ENCODE measurements around the gene SULF2. TPM values are rescaled to one million over a fixed set of nuclear protein-coding genes. Genes with fewer than 3 reads are reported as not detected.

Gene SULF2
- total and polyA plus RNA-seq, 9 of the 15 experiments (the other 6 are each of a cell fraction or from before 2014, with no cell fraction given), result 0.33 TPM; not detected in 8

DNA sequence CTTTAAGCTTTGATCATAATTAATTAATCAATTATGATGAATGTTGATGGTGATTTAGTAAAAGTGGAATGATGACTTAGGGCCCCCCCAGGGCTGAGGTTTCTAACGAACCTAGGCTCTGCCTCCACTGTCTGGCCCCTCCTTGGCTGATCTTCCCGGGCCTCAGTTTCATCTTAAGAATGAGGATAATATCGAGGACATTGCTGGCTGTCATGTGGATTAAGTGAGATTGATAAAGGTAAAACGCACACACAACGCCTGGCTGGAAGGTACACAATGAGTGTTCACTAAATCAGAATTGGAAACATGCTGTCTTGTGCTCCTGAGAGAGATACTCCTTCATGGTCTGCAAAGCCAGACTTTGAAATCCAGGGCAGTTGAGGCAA lies 5.3 kb upstream of the SULF2 start:
- ATAC-seq, result no peak
- in situ Hi-C loops (cut with MboI), result no loop called here

More for the DNA sequence above, 5.3 kb upstream of the SULF2 start:
- 2% methylated on average over 5 of the region's 5 CpGs for WGBS (ENCODE audit: insufficient coverage, low coverage, missing lambda C conversion rate)
- ChIA-PET POLR2A (no interaction called here), CTCF (ENCODE audit: low intra/inter-chr PET ratio) (no interaction called here)
- Histone ChIP-seq H3K4me1 (replicated peaks in 1 of 2; ENCODE audit: control insufficient read depth in 2 of 2, insufficient read depth in 2 of 2, low read length in 2 of 2) (peaks cover 0 to 7% of the 10 kb centered on the region in 2 experiments; a peak in 1 of 5 replicates), H3K36me3 (ENCODE audit: control insufficient read depth, insufficient read depth, low read length) (no peaks in the 10 kb centered on the region), H4K20me1 (replicated peaks; ENCODE audit: control insufficient read depth, insufficient read depth, low read length) (no peaks in the 10 kb centered on the region), H3K9me3 (replicated peaks; ENCODE audit: control insufficient read depth, insufficient read depth, low read depth, low read length) (no peaks in the 10 kb centered on the region), H3K9me1 (ENCODE audit: control insufficient read depth, insufficient read depth, low read length) (no peaks in the 10 kb centered on the region), H3K9ac (ENCODE audit: insufficient read depth in 1 of 2, low read depth in 2 of 2, low read length in 2 of 2) (no peak overlapping the region), H3K4me2 (ENCODE audit: insufficient read depth, low read length) (no peak overlapping the region), H3K27me3 (ENCODE audit: control insufficient read depth in 2 of 2, insufficient read depth in 2 of 2, low read length in 2 of 2) (peaks cover 25 to 29% of the 10 kb centered on the region in 2 experiments), H2AFZ (ENCODE audit: low read depth, low read length) (no peak overlapping the region), H3K79me2 (ENCODE audit: control insufficient read depth, insufficient read depth, low read length) (no peaks in the 10 kb centered on the region), H3K27ac (ENCODE audit: extremely low read depth, low read depth, low read length) (no peak overlapping the region), H3K4me3 (no peak overlapping the region)
- intact Hi-C loops (cut with micrococcal nuclease), result no loop called here
- FAIRE-seq, result no peak
- TF ChIP-seq, protein P1, sequence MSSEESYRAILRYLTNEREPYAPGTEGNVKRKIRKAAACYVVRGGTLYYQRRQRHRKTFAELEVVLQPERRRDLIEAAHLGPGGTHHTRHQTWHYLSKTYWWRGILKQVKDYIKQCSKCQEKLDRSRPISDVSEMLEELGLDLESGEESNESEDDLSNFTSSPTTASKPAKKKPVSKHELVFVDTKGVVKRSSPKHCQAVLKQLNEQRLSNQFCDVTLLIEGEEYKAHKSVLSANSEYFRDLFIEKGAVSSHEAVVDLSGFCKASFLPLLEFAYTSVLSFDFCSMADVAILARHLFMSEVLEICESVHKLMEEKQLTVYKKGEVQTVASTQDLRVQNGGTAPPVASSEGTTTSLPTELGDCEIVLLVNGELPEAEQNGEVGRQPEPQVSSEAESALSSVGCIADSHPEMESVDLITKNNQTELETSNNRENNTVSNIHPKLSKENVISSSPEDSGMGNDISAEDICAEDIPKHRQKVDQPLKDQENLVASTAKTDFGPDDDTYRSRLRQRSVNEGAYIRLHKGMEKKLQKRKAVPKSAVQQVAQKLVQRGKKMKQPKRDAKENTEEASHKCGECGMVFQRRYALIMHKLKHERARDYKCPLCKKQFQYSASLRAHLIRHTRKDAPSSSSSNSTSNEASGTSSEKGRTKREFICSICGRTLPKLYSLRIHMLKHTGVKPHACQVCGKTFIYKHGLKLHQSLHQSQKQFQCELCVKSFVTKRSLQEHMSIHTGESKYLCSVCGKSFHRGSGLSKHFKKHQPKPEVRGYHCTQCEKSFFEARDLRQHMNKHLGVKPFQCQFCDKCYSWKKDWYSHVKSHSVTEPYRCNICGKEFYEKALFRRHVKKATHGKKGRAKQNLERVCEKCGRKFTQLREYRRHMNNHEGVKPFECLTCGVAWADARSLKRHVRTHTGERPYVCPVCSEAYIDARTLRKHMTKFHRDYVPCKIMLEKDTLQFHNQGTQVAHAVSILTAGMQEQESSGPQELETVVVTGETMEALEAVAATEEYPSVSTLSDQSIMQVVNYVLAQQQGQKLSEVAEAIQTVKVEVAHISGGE (CRISPR knock-in tag; IDR thresholded peaks at IDR 0.05), result peak in 1 of 3 experiments; percentile 37; a peak in 1 of 6 replicates
- TF ChIP-seq CBX1 (IDR thresholded peaks at IDR 0.05; ENCODE audit: low read depth) (no peak), KLF13 (tag; IDR thresholded peaks at IDR 0.05; ENCODE audit: borderline replicate concordance, low read depth) (no peak)
- TF ChIP-seq, protein P2, sequence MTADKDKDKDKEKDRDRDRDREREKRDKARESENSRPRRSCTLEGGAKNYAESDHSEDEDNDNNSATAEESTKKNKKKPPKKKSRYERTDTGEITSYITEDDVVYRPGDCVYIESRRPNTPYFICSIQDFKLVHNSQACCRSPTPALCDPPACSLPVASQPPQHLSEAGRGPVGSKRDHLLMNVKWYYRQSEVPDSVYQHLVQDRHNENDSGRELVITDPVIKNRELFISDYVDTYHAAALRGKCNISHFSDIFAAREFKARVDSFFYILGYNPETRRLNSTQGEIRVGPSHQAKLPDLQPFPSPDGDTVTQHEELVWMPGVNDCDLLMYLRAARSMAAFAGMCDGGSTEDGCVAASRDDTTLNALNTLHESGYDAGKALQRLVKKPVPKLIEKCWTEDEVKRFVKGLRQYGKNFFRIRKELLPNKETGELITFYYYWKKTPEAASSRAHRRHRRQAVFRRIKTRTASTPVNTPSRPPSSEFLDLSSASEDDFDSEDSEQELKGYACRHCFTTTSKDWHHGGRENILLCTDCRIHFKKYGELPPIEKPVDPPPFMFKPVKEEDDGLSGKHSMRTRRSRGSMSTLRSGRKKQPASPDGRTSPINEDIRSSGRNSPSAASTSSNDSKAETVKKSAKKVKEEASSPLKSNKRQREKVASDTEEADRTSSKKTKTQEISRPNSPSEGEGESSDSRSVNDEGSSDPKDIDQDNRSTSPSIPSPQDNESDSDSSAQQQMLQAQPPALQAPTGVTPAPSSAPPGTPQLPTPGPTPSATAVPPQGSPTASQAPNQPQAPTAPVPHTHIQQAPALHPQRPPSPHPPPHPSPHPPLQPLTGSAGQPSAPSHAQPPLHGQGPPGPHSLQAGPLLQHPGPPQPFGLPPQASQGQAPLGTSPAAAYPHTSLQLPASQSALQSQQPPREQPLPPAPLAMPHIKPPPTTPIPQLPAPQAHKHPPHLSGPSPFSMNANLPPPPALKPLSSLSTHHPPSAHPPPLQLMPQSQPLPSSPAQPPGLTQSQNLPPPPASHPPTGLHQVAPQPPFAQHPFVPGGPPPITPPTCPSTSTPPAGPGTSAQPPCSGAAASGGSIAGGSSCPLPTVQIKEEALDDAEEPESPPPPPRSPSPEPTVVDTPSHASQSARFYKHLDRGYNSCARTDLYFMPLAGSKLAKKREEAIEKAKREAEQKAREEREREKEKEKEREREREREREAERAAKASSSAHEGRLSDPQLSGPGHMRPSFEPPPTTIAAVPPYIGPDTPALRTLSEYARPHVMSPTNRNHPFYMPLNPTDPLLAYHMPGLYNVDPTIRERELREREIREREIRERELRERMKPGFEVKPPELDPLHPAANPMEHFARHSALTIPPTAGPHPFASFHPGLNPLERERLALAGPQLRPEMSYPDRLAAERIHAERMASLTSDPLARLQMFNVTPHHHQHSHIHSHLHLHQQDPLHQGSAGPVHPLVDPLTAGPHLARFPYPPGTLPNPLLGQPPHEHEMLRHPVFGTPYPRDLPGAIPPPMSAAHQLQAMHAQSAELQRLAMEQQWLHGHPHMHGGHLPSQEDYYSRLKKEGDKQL (CRISPR knock-in tag; IDR thresholded peaks at IDR 0.05; ENCODE audit: borderline replicate concordance), result no peak
- TF ChIP-seq, protein P3, sequence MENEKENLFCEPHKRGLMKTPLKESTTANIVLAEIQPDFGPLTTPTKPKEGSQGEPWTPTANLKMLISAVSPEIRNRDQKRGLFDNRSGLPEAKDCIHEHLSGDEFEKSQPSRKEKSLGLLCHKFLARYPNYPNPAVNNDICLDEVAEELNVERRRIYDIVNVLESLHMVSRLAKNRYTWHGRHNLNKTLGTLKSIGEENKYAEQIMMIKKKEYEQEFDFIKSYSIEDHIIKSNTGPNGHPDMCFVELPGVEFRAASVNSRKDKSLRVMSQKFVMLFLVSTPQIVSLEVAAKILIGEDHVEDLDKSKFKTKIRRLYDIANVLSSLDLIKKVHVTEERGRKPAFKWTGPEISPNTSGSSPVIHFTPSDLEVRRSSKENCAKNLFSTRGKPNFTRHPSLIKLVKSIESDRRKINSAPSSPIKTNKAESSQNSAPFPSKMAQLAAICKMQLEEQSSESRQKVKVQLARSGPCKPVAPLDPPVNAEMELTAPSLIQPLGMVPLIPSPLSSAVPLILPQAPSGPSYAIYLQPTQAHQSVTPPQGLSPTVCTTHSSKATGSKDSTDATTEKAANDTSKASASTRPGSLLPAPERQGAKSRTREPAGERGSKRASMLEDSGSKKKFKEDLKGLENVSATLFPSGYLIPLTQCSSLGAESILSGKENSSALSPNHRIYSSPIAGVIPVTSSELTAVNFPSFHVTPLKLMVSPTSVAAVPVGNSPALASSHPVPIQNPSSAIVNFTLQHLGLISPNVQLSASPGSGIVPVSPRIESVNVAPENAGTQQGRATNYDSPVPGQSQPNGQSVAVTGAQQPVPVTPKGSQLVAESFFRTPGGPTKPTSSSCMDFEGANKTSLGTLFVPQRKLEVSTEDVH (IDR thresholded peaks at IDR 0.05; ENCODE audit: low read depth, partially characterized antibody), result no peak
- no peak for DNase-seq (ENCODE audit: extremely low read depth in 1 of 4, low spot score in 3 of 4)
- no TSS peak for BruUV-seq (replicated peaks)
